HepG2 (cell line): Measurements from ENCODE around the gene ZSWIM6. TPM values are rescaled to one million over a fixed set of nuclear protein-coding genes. Genes with fewer than 3 reads are reported as not detected.

Experiments used
- ATAC-seq: fragments of 200-7000 bp; cut with Tn5 transposase; 3 replicates; pipeline ENCODE4 v1.9.1; 2020; ENCODE audit warnings: mild to moderate bottlenecking, moderate library complexity
- BruUV-seq: library from RNA; stranded (reverse); fragments of 400-500 nt; replicated peaks from 2 replicates; lab custom pipeline; 2021; lab: Mats Ljungman, UMichigan
- CTCF ChIA-PET: fragments of 300-600 bp; formaldehyde crosslinking; extraction: SDS; loops from one replicate; lab custom pipeline; 2021; ENCODE audit warnings: low total read pairs, inconsistent platforms, low intra/inter-chr PET ratio; lab: Yijun Ruan, JAX
- POLR2A ChIA-PET: fragments of 350-600 bp; sonication (Branson Sonifier 250); formaldehyde crosslinking; loops from one replicate; lab custom pipeline; 2020; ENCODE audit warnings: antibody characterized with exemption, inconsistent platforms; lab: Yijun Ruan, JAX
- DNase-seq: peaks from one replicate; pipeline ENCODE4 v3.0.0-alpha.2; 2015; ENCODE audit warnings: low spot score
- FAIRE-seq: peaks from 3 replicates; lab custom pipeline; 2011; peaks lifted over from hg19 to GRCh38; lab: Jason Lieb, UNC
- H2AFZ ChIP-seq: one replicate; pipeline ENCODE4 v1.6.1; 2011; ENCODE audit warnings: low read length, inconsistent platforms
- H3K27ac ChIP-seq: fragments of 300-600 bp; 3 replicates; pipeline ENCODE4 v1.8.0; 2011; ENCODE audit warnings: mixed run types, mild to moderate bottlenecking, mixed read lengths, low read length, inconsistent platforms; ENCODE audit not compliant: insufficient read depth; ENCODE audit errors: extremely low read length
- H3K27me3 ChIP-seq, 2 experiments: fragments of 200-600 bp in 1 of 2; 2 replicates in 1 of 2; 3 replicates in 1 of 2; pipeline versions ENCODE4 v1.6.0 to v1.8.0; 2011; ENCODE audit warnings: low read length in 2 of 2, mild to moderate bottlenecking in 2 of 2, moderate library complexity in 2 of 2, inconsistent platforms in 1 of 2; ENCODE audit not compliant: insufficient read depth in 2 of 2, control insufficient read depth in 1 of 2
- H3K36me3 ChIP-seq, 2 experiments: fragments of 200-600 bp in 1 of 2; replicated peaks in 1 of 2; 2 replicates in 1 of 2; 3 replicates in 1 of 2; pipeline versions ENCODE4 v1.5.1 to v1.8.0; 2011; ENCODE audit warnings: low read length in 2 of 2, inconsistent platforms in 1 of 2; ENCODE audit not compliant: insufficient read depth in 2 of 2, control insufficient read depth in 1 of 2
- H3K4me1 ChIP-seq: 2 replicates; pipeline ENCODE4 v1.5.1; 2012; ENCODE audit warnings: low read length, inconsistent platforms; ENCODE audit not compliant: insufficient read depth
- H3K4me2 ChIP-seq: 2 replicates; pipeline ENCODE4 v1.6.0; 2011; ENCODE audit warnings: low read depth, low read length, inconsistent platforms
- H3K4me3 ChIP-seq, 3 experiments: fragments of 200-600 bp in 1 of 3; sonication (generic), shearing (Covaris generic) in 1 of 3; replicated peaks in 1 of 3; 2 replicates each; pipeline ENCODE4 v1.5.1; 2011 to 2016; ENCODE audit warnings: low read length in 3 of 3, inconsistent platforms in 2 of 3, low read depth in 2 of 3, mild to moderate bottlenecking in 2 of 3, control low read depth in 1 of 3, mixed read lengths in 1 of 3; ENCODE audit not compliant: insufficient read depth in 1 of 3
- H3K79me2 ChIP-seq: one replicate; pipeline ENCODE4 v1.6.1; 2011; ENCODE audit warnings: low read length, inconsistent platforms; ENCODE audit not compliant: insufficient read depth
- H3K9ac ChIP-seq: 2 replicates; pipeline ENCODE4 v1.6.0; 2011; ENCODE audit warnings: mild to moderate bottlenecking, low read depth, low read length, inconsistent platforms; ENCODE audit not compliant: insufficient read depth
- H3K9me3 ChIP-seq: 2 replicates; pipeline ENCODE4 v1.5.1; 2012; ENCODE audit warnings: mild to moderate bottlenecking, low read length
- H4K20me1 ChIP-seq: 2 replicates; pipeline ENCODE4 v1.6.0; 2011; ENCODE audit warnings: inconsistent platforms, mild to moderate bottlenecking, low read length, moderate library complexity; ENCODE audit not compliant: insufficient read depth
- SRY ChIP-seq: sonication (generic); formaldehyde crosslinking; IDR thresholded peaks from 2 replicates; pipeline ENCODE4 v1.8.0; 2022; ENCODE audit warnings: mild to moderate bottlenecking, missing genetic modification reagents
- ZNF546 ChIP-seq: sonication (generic); formaldehyde crosslinking; conservative IDR thresholded peaks from 2 replicates; pipeline ENCODE4 v1.8.1; 2023; ENCODE audit warnings: mild to moderate bottlenecking, missing genetic modification reagents
- ZZZ3 ChIP-seq: sonication (generic); formaldehyde crosslinking; IDR thresholded peaks from 2 replicates; pipeline ENCODE4 v1.4.0; 2020; ENCODE audit warnings: missing genetic modification reagents, mild to moderate bottlenecking, borderline replicate concordance
- WGBS: methylation state at CpG from one replicate; pipeline ENCODE4 v1.1.6; 2017; ENCODE audit warnings: low lambda C conversion rate; 5-methylcytosine and 5-hydroxymethylcytosine counted together
- in situ Hi-C: cut with HindIII; loops from 2 replicates; pipeline ENCODE4 v1.10.0; 2017; ENCODE audit warnings: low pct_unique_long_range_greater_than_20kb; ENCODE audit not compliant: extremely low pct_ligation_motif_present
- intact Hi-C: fragments of 100-400 bp; cut with micrococcal nuclease; formaldehyde crosslinking; loops from one replicate; pipeline ENCODE4 v1.10.0; 2022; ENCODE audit not compliant: unreplicated experiment
- polyA plus RNA-seq, 8 experiments: library from polyadenylated mRNA; depleted of rRNA in 3 of 8; stranded (reverse) in 7 of 8; unstranded in 1 of 8; fragments of >200 nt; fragmentation: Illumina TruSeq in 4 of 8; extraction: Trizol in 4 of 8; gene quantifications; 2 replicates each; pipeline versions ENCODE4 v1.2.1 to v1.2.3, GENCODE V29; 2011 to 2016; ENCODE audit warnings: low read depth in 4 of 8, missing spikeins in 1 of 8, mixed read lengths in 1 of 8; ENCODE audit not compliant: insufficient read depth in 1 of 8
- total RNA-seq, 5 experiments: library from RNA; depleted of rRNA; stranded (reverse); fragments of >200 nt; fragmentation: Illumina TruSeq; extraction: Trizol; gene quantifications; 2 replicates each; pipeline ENCODE4 v1.2.3, GENCODE V29; 2016; ENCODE audit warnings: low read depth in 1 of 5
- TF ChIP-seq, protein P1 (sequence below): sonication (generic); formaldehyde crosslinking; IDR thresholded peaks from 2 replicates; pipeline ENCODE4 v1.4.0; 2020; ENCODE audit warnings: mild to moderate bottlenecking, low read depth, missing genetic modification reagents
- TF ChIP-seq, protein P2 (sequence below): sonication (generic); formaldehyde crosslinking; IDR thresholded peaks from 2 replicates; pipeline ENCODE4 v1.4.0; 2020; ENCODE audit warnings: mild to moderate bottlenecking, missing genetic modification reagents
- TF ChIP-seq, protein P3 (sequence below): sonication (generic); formaldehyde crosslinking; conservative IDR thresholded peaks from 2 replicates; pipeline ENCODE4 v1.4.0; 2020; ENCODE audit warnings: mild to moderate bottlenecking, missing genetic modification reagents, moderate library complexity
- TF ChIP-seq, protein P4 (sequence below): sonication (generic); formaldehyde crosslinking; IDR thresholded peaks from 2 replicates; pipeline ENCODE4 v1.5.0; 2020; ENCODE audit warnings: mild to moderate bottlenecking, missing genetic modification reagents

ZSWIM6 gene
- total and polyA plus RNA-seq, 2 of the 13 experiments (the other 11 are each of a cell fraction or from before 2014, with no cell fraction given), result 0.82 to 1.9 TPM

DNA sequence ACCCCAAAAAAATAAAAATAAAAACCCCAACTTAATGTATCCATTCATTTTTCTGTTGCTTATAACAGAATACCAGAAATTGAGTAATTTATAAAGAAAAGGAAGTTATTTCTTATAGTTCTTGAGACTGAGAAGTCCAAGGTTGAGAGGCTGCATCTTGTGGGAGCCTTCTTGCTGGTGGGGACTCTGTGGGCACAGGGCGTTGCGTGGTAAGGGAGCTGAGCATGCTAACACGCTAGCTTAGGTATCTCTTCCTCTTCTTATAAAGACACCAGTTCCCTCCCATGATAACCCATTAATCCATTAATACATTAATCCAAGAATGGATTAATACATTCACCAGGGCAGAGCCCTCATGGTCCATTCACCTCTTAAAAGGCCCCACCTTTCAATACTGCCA lies 150.9 kb downstream of the ZSWIM6 start:
- H3K79me2 ChIP-seq, result no peaks in the 10 kb centered on the region
- no peaks in the 10 kb centered on the region for H3K9me3 ChIP-seq
- no peak overlapping the region for H3K4me2 ChIP-seq
- H3K9ac ChIP-seq, result no peak overlapping the region
- H3K27me3 ChIP-seq, result no peaks in the 10 kb centered on the region
- no TSS peak for BruUV-seq
- no peaks in the 10 kb centered on the region for H3K4me1 ChIP-seq
- WGBS, result 51% methylated on average over 3 of the region's 3 CpGs
- H4K20me1 ChIP-seq, result no peaks in the 10 kb centered on the region
- no peak overlapping the region for H2AFZ ChIP-seq
- TF ChIP-seq SRY (CRISPR knock-in tag), result no peak
- FAIRE-seq, result no peak
- ChIA-PET CTCF (no interaction called here), POLR2A (no interaction called here)
- H3K36me3 ChIP-seq, result no peaks in the 10 kb centered on the region
- no peak overlapping the region for H3K4me3 ChIP-seq
- no peak overlapping the region for H3K27ac ChIP-seq
- intact Hi-C loops, result no loop called here
- in situ Hi-C loops, result no loop called here
- no peak for ATAC-seq
- DNase-seq, result no peak

DNA sequence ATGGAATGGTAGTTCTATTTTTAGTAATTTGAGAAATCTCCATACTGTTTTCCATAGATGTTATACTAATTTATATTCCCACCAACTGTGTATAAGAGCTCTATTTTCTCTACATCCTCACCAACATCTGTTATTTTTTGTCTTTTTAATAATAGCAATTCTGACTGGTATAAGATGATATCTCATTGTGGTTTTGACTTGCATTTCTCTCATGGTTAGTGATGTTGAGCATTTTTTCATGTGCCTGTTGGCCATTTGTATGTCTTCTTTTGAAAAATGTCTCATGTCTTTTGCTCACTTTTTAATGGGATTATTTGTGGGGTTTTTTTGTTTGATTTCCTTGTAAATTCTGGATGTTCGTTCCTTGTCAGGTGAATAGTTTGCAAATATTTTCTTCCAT lies 154.4 kb downstream of the ZSWIM6 start:
- no peaks in the 10 kb centered on the region for H3K9me3 ChIP-seq
- no peak overlapping the region for H3K4me2 ChIP-seq
- no peaks in the 10 kb centered on the region for H3K36me3 ChIP-seq
- WGBS, result 53% methylated on average over 1 of the region's 1 CpG
- FAIRE-seq, result no peak
- no peak overlapping the region for H3K9ac ChIP-seq
- H2AFZ ChIP-seq, result no peak overlapping the region
- TF ChIP-seq, protein P1, sequence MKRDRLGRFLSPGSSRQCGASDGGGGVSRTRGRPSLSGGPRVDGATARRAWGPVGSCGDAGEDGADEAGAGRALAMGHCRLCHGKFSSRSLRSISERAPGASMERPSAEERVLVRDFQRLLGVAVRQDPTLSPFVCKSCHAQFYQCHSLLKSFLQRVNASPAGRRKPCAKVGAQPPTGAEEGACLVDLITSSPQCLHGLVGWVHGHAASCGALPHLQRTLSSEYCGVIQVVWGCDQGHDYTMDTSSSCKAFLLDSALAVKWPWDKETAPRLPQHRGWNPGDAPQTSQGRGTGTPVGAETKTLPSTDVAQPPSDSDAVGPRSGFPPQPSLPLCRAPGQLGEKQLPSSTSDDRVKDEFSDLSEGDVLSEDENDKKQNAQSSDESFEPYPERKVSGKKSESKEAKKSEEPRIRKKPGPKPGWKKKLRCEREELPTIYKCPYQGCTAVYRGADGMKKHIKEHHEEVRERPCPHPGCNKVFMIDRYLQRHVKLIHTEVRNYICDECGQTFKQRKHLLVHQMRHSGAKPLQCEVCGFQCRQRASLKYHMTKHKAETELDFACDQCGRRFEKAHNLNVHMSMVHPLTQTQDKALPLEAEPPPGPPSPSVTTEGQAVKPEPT (CRISPR knock-in tag), result no peak
- TF ChIP-seq, protein P2, sequence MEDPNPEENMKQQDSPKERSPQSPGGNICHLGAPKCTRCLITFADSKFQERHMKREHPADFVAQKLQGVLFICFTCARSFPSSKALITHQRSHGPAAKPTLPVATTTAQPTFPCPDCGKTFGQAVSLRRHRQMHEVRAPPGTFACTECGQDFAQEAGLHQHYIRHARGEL (CRISPR knock-in tag), result no peak
- TF ChIP-seq, protein P3, sequence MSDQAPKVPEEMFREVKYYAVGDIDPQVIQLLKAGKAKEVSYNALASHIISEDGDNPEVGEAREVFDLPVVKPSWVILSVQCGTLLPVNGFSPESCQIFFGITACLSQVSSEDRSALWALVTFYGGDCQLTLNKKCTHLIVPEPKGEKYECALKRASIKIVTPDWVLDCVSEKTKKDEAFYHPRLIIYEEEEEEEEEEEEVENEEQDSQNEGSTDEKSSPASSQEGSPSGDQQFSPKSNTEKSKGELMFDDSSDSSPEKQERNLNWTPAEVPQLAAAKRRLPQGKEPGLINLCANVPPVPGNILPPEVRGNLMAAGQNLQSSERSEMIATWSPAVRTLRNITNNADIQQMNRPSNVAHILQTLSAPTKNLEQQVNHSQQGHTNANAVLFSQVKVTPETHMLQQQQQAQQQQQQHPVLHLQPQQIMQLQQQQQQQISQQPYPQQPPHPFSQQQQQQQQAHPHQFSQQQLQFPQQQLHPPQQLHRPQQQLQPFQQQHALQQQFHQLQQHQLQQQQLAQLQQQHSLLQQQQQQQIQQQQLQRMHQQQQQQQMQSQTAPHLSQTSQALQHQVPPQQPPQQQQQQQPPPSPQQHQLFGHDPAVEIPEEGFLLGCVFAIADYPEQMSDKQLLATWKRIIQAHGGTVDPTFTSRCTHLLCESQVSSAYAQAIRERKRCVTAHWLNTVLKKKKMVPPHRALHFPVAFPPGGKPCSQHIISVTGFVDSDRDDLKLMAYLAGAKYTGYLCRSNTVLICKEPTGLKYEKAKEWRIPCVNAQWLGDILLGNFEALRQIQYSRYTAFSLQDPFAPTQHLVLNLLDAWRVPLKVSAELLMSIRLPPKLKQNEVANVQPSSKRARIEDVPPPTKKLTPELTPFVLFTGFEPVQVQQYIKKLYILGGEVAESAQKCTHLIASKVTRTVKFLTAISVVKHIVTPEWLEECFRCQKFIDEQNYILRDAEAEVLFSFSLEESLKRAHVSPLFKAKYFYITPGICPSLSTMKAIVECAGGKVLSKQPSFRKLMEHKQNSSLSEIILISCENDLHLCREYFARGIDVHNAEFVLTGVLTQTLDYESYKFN, result no peak
- TF ChIP-seq ZZZ3 (no peak), ZNF546 (CRISPR knock-in tag) (no peak)
- TF ChIP-seq, protein P4, sequence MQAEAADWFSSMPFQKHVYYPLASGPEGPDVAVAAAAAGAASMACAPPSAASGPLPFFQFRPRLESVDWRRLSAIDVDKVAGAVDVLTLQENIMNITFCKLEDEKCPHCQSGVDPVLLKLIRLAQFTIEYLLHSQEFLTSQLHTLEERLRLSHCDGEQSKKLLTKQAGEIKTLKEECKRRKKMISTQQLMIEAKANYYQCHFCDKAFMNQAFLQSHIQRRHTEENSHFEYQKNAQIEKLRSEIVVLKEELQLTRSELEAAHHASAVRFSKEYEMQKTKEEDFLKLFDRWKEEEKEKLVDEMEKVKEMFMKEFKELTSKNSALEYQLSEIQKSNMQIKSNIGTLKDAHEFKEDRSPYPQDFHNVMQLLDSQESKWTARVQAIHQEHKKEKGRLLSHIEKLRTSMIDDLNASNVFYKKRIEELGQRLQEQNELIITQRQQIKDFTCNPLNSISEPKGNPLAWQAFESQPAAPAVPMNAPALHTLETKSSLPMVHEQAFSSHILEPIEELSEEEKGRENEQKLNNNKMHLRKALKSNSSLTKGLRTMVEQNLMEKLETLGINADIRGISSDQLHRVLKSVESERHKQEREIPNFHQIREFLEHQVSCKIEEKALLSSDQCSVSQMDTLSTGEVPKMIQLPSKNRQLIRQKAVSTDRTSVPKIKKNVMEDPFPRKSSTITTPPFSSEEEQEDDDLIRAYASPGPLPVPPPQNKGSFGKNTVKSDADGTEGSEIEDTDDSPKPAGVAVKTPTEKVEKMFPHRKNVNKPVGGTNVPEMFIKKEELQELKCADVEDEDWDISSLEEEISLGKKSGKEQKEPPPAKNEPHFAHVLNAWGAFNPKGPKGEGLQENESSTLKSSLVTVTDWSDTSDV (CRISPR knock-in tag), result no peak
- TF ChIP-seq, all 625 proteins: peak for 0
- ChIA-PET CTCF (no interaction called here), POLR2A (no interaction called here)
- Histone ChIP-seq H3K27ac (no peak overlapping the region), H3K4me1 (no peaks in the 10 kb centered on the region), H3K27me3 (no peaks in the 10 kb centered on the region), H3K79me2 (no peaks in the 10 kb centered on the region), H3K4me3 (no peak overlapping the region), H4K20me1 (no peaks in the 10 kb centered on the region)
- no TSS peak for BruUV-seq
- in situ Hi-C loops (no loop called here), intact Hi-C loops (no loop called here)
- no peak for ATAC-seq
- no peak for DNase-seq
